Testis (tissue), 2 donors: ENCODE results near the gene HLCS.

Experiments
- POLR2A ChIP-seq: fragments of 450-650 bp; IDR thresholded peaks from one replicate; pipeline ENCODE4 v1.6.1; 2017; ENCODE audit warnings: antibody characterized with exemption, mild to moderate bottlenecking, moderate library complexity
- TF ChIP-seq, protein P1 (sequence below), 3 experiments: fragments of 450-650 bp in 2 of 3; fragments of 200-600 bp in 1 of 3; sonication (generic) in 1 of 3; IDR thresholded peaks; one replicate each; pipeline ENCODE4 v1.5.1; 2016 to 2019; ENCODE audit warnings: antibody characterized with exemption in 3 of 3, mild to moderate bottlenecking in 2 of 3, moderate library complexity in 1 of 3

DNA sequence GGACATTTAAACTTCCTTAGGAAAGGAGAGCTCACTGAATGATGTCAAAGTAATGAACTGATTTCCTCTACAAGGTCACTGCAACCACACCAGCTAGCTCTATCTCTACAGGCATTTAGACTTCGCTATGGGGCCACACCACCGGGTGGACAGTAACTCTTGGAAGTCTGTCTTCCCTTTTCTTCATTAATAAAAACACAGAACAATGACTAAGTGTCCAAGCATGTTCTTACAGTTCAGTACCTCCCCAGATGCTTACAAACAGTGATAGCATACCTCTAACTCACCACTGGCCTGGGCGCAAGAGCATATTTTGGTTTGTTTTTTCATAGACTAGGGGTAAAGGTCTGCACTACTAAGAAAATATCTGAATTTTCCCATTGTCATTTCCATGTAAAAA, 212.9 kb downstream of the HLCS start:
- TF ChIP-seq POLR2A = no peak
- TF ChIP-seq, protein P1, sequence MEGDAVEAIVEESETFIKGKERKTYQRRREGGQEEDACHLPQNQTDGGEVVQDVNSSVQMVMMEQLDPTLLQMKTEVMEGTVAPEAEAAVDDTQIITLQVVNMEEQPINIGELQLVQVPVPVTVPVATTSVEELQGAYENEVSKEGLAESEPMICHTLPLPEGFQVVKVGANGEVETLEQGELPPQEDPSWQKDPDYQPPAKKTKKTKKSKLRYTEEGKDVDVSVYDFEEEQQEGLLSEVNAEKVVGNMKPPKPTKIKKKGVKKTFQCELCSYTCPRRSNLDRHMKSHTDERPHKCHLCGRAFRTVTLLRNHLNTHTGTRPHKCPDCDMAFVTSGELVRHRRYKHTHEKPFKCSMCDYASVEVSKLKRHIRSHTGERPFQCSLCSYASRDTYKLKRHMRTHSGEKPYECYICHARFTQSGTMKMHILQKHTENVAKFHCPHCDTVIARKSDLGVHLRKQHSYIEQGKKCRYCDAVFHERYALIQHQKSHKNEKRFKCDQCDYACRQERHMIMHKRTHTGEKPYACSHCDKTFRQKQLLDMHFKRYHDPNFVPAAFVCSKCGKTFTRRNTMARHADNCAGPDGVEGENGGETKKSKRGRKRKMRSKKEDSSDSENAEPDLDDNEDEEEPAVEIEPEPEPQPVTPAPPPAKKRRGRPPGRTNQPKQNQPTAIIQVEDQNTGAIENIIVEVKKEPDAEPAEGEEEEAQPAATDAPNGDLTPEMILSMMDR (IDR thresholded peaks at IDR 0.05) = no peak
